ENCODE results near the gene IKZF3. TPM values are rescaled to one million over a fixed set of nuclear protein-coding genes. Genes with fewer than 3 reads are reported as not detected.

Gene IKZF3
- total RNA-seq, 1 experiment from 2014 or later, result 0.81 TPM

- TF ChIP-seq ARID4B (CRISPR knock-in tag; IDR thresholded peaks at IDR 0.05; ENCODE audit: borderline replicate concordance), result no peak
- no peak for TF ChIP-seq NFYB (CRISPR knock-in tag; conservative IDR thresholded peaks at IDR 0.05; ENCODE audit: low read depth)
- TF ChIP-seq ZNF416 (CRISPR knock-in tag; IDR thresholded peaks at IDR 0.05), result no peak
- no peak for TF ChIP-seq MYBL2 (CRISPR knock-in tag; IDR thresholded peaks at IDR 0.05)
Measured at GRCh38 chr17:39757176-39757662, 106.9 kb downstream of the IKZF3 start (continued).

- no peak for ATAC-seq
- peaks cover 36% of the 10 kb centered on the region for H3K4me1 Mint-ChIP-seq
- POLR2A ChIA-PET, result interaction anchor here (1.9 kb wide), 1 partner anchor 17 kb away, joined by 6 read pairs; no protein-coding TSS in a partner anchor
- DNase-seq (ENCODE audit: low spot score), result no peak
- peaks cover 19% of the 10 kb centered on the region for H3K27me3 Mint-ChIP-seq (ENCODE audit: low read depth)
- TF ChIP-seq SMAD4 (CRISPR knock-in tag; IDR thresholded peaks at IDR 0.05) (no peak), ZBTB43 (CRISPR knock-in tag; IDR thresholded peaks at IDR 0.05) (no peak), MAX (CRISPR knock-in tag; IDR thresholded peaks at IDR 0.05) (0 out of 2 replicates have a peak, but pooled peaks have one; percentile 23), ZNF281 (CRISPR knock-in tag; IDR thresholded peaks at IDR 0.05) (peak; percentile 45; the same call in 1 of the 2 replicates)
- H3K4me3 Mint-ChIP-seq, result no peak overlapping the region
- no peaks in the 10 kb centered on the region for H3K9me3 Mint-ChIP-seq
- no peak overlapping the region for H3K27ac Mint-ChIP-seq
- CTCF ChIA-PET, result interaction anchor here (0.7 to 9.2 kb wide), 8 partner anchors 24 to 135 kb away, joined by 3 to 130 read pairs (median 13); partner anchors contain the start of genes MIEN1 and PGAP3
- H3K36me3 Mint-ChIP-seq, result no peaks in the 10 kb centered on the region
Measured at GRCh38 chr17:39756380-39757079, 107.6 kb downstream of the IKZF3 start.

GRCh38 chr17:39755554-39756379 is 108.3 kb downstream of the IKZF3 start:
- ChIA-PET POLR2A (interaction anchor here (0.6 to 1.9 kb wide), 2 partner anchors 16 to 428 kb away, joined by 6 read pairs; no protein-coding TSS in a partner anchor), CTCF (interaction anchor here (0.6 to 9.2 kb wide), 20 partner anchors 11 to 134 kb away, joined by 3 to 130 read pairs (median 5); partner anchors contain the start of genes ERBB2, MIEN1 and PGAP3)
- peaks cover 44% of the 10 kb centered on the region for H3K4me1 Mint-ChIP-seq
- ATAC-seq (no peak), DNase-seq (ENCODE audit: low spot score) (no peak)
- H3K9me3 Mint-ChIP-seq, result no peaks in the 10 kb centered on the region
- H3K36me3 Mint-ChIP-seq, result no peaks in the 10 kb centered on the region
- peak overlapping the region; percentile 39; the same call in 1 of the 2 replicates for H3K27ac Mint-ChIP-seq
- TF ChIP-seq ETV6 (CRISPR knock-in tag; IDR thresholded peaks at IDR 0.05) (no peak), RORB (CRISPR knock-in tag; IDR thresholded peaks at IDR 0.05) (no peak), ZNF532 (CRISPR knock-in tag; IDR thresholded peaks at IDR 0.05; ENCODE audit: borderline replicate concordance) (no peak)
- H3K4me3 Mint-ChIP-seq, result peak overlapping the region; percentile 61
- H3K27me3 Mint-ChIP-seq (ENCODE audit: low read depth), result peaks cover 19% of the 10 kb centered on the region
